CD4-positive, alpha-beta memory T cell (primary cell): ENCODE data around the gene PDILT. TPM values are rescaled to one million over a fixed set of nuclear protein-coding genes. Genes with fewer than 3 reads are reported as not detected.
"Not testable (repeated sequence)": the region's sequence is repeated elsewhere in the genome, so short reads cannot be mapped to it uniquely, and the experiment has no call there.

Experiments
- CTCF ChIA-PET: fragments of 350-600 bp; sonication (Branson Sonifier 250); formaldehyde crosslinking; loops from one replicate; lab custom pipeline; 2021; ENCODE audit warnings: inconsistent platforms; ENCODE audit not compliant: partially characterized antibody; lab: Charles Lee
- POLR2A ChIA-PET: fragments of 350-600 bp; sonication (Branson Sonifier 250); formaldehyde crosslinking; loops from one replicate; lab custom pipeline; 2021; ENCODE audit not compliant: partially characterized antibody; lab: Charles Lee
- DNase-seq, 5 donors: peaks; one replicate each; pipeline versions ENCODE4 v3.0.0 to v3.0.0-alpha.2; 2020 to 2022; ENCODE audit warnings: mixed read lengths in 1 of 5
- H3K27ac ChIP-seq: one replicate; pipeline ENCODE4 v1.7.0; 2013; ENCODE audit warnings: low read depth, low read length
- H3K27me3 ChIP-seq: 2 replicates; pipeline ENCODE4 v1.7.0; 2013; ENCODE audit warnings: mild to moderate bottlenecking, low read length, moderate library complexity; ENCODE audit not compliant: insufficient read depth
- H3K36me3 ChIP-seq: 2 replicates; pipeline ENCODE4 v1.7.0; 2013; ENCODE audit warnings: mild to moderate bottlenecking, low read length, moderate library complexity; ENCODE audit not compliant: insufficient read depth
- H3K4me1 ChIP-seq: 2 replicates; pipeline ENCODE4 v1.7.0; 2013; ENCODE audit warnings: mild to moderate bottlenecking, low read length, moderate library complexity; ENCODE audit not compliant: insufficient read depth
- H3K4me3 ChIP-seq, 2 donors: one replicate each; pipeline ENCODE4 v1.7.0; 2013; ENCODE audit warnings: low read length in 2 of 2, mild to moderate bottlenecking in 1 of 2
- H3K9me3 ChIP-seq, 2 donors: one replicate each; pipeline ENCODE4 v1.7.0; 2013; ENCODE audit warnings: low read length in 2 of 2, control low read depth in 1 of 2; ENCODE audit not compliant: control insufficient read depth in 1 of 2
- H3K27ac Mint-ChIP-seq, 7 donors: one replicate each; pipeline ENCODE4 v1.8.0; 2020 to 2021; ENCODE audit warnings: mixed read lengths in 7 of 7, mild to moderate bottlenecking in 6 of 7, inconsistent platforms in 3 of 7, moderate library complexity in 3 of 7
- H3K27me3 Mint-ChIP-seq, 2 donors: one replicate each; pipeline ENCODE4 v1.8.0; 2020 to 2021; ENCODE audit warnings: mixed read lengths in 2 of 2
- H3K36me3 Mint-ChIP-seq, 2 donors: one replicate each; pipeline ENCODE4 v1.8.0; 2020 to 2021; ENCODE audit warnings: mixed read lengths in 2 of 2, inconsistent platforms in 1 of 2, mild to moderate bottlenecking in 1 of 2
- H3K4me1 Mint-ChIP-seq, 4 donors: one replicate each; pipeline ENCODE4 v1.8.0; 2020 to 2021; ENCODE audit warnings: mixed read lengths in 4 of 4, mild to moderate bottlenecking in 1 of 4
- H3K4me3 Mint-ChIP-seq, 8 donors: one replicate each; pipeline ENCODE4 v1.8.0; 2020 to 2021; ENCODE audit warnings: mixed read lengths in 8 of 8, mild to moderate bottlenecking in 7 of 8, moderate library complexity in 6 of 8, inconsistent platforms in 3 of 8
- H3K9me3 Mint-ChIP-seq, 8 donors: one replicate each; pipeline ENCODE4 v1.8.0; 2020 to 2021; ENCODE audit warnings: mixed read lengths in 8 of 8, mild to moderate bottlenecking in 5 of 8, inconsistent platforms in 3 of 8, moderate library complexity in 1 of 8
- intact Hi-C: fragments of 100-400 bp; cut with micrococcal nuclease; formaldehyde crosslinking; loops from one replicate; pipeline ENCODE4 v1.15.1; 2023
- polyA plus RNA-seq, 2 donors: library from polyadenylated mRNA; unstranded; fragments of 300-500 nt; fragmentation: Illumina TruSeq; gene quantifications; one replicate each; pipeline ENCODE4 v1.2.3, GENCODE V29; 2021
- total RNA-seq, 2 experiments: library from RNA; stranded (reverse); gene quantifications; one replicate each; pipeline ENCODE4 v1.2.3, GENCODE V29; 2021

PDILT gene, protein sequence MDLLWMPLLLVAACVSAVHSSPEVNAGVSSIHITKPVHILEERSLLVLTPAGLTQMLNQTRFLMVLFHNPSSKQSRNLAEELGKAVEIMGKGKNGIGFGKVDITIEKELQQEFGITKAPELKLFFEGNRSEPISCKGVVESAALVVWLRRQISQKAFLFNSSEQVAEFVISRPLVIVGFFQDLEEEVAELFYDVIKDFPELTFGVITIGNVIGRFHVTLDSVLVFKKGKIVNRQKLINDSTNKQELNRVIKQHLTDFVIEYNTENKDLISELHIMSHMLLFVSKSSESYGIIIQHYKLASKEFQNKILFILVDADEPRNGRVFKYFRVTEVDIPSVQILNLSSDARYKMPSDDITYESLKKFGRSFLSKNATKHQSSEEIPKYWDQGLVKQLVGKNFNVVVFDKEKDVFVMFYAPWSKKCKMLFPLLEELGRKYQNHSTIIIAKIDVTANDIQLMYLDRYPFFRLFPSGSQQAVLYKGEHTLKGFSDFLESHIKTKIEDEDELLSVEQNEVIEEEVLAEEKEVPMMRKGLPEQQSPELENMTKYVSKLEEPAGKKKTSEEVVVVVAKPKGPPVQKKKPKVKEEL
- total RNA-seq (not detected), polyA plus RNA-seq (not detected)

DNA sequence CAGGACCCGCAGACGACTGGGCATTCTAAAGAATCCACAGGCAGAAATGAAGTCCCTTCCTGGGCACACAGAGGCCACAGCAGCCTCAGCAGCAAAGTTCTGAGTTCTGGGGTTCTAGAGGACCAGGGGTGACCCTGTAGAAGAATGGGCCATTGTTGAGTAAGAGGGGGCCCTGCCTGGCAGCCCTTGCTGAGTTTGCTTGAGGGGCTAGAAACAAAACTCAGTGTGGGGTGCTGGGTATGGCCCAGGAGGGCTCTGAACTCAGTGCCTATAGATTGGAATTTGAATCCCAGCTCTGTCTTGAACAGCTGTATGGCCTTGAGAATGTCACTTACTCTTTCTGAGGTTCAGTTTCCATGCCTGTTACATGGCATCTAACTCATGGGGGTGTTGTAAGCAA is at the start of gene PDILT:
Gene PDILT (minus strand): TSS at position 101 of the 400 bp plus-strand sequence. CDS start 5,437 bp downstream, outside the sequence.
- H3K36me3 Mint-ChIP-seq: no peaks in the 10 kb centered on the region
- CTCF ChIA-PET: no interaction called here
- Histone ChIP-seq H3K4me1 (no peaks in the 10 kb centered on the region), H3K36me3 (no peaks in the 10 kb centered on the region), H3K27ac (no peak within 1 kb of the TSS), H3K9me3 (no peaks in the 10 kb centered on the region), H3K27me3 (no peaks in the 10 kb centered on the region), H3K4me3 (no peak within 1 kb of the TSS)
- no peak for DNase-seq
- peaks cover 0 to 2% (median 0%) of the 10 kb centered on the region in 8 donors for H3K9me3 Mint-ChIP-seq
- no peak within 1 kb of the TSS for H3K4me3 Mint-ChIP-seq
- no peak within 1 kb of the TSS for H3K27ac Mint-ChIP-seq
- H3K4me1 Mint-ChIP-seq: no peaks in the 10 kb centered on the region
- POLR2A ChIA-PET: no interaction called here
- intact Hi-C loops: no loop called here
- peaks cover 5% of the 10 kb centered on the region in 2 donors for H3K27me3 Mint-ChIP-seq

DNA sequence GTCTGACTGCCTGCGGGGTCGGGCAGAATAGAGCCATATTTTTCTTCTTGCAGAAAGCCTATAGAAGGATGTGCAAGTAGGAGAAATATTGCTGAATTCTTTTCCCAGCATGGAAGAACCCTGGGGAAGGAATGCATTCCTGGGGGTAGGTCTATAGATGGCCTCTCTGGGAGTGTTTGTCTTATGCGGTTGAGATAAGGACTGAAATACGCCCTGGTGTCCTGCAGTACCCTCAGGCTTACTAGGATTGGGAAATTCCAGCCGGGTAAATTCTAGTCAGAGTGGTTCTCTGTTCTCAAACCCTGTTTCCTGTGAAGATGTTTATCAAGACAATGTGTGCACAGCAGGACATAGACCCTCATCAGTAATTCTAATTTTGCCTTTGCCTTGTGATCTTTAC is 49.1 kb upstream of the PDILT start:
- H3K27ac Mint-ChIP-seq, H3K9me3 Mint-ChIP-seq, H3K4me3 ChIP-seq, H3K27me3 ChIP-seq, H3K36me3 ChIP-seq, H3K9me3 ChIP-seq, H3K4me1 Mint-ChIP-seq, DNase-seq, H3K36me3 Mint-ChIP-seq, H3K27ac ChIP-seq, POLR2A ChIA-PET, intact Hi-C loops, H3K27me3 Mint-ChIP-seq, CTCF ChIA-PET, H3K4me3 Mint-ChIP-seq, H3K4me1 ChIP-seq: not testable (repeated sequence)

DNA sequence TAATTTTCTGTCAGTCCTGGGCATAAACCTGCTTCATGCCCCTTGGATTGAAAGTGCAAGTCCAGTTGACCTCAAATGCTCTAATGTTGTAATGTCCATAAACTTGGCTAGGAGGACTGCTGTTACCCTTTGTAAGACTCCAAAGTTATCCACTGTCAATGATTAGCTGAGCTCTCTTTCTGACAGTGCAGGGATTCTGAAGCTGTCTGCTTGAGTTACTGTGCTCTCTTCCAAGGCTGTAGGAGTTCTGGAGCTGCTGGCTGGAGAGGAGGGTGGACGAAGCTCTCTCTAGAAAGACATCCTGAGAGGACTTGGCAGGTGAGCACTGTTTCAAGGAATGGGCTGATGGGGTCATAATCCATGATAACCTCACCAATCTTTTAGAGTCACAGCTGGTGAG is 46.8 kb upstream of the PDILT start, which contains the start of gene ACSM2A:
Gene ACSM2A (plus strand): TSS at position 158 of the 400 bp plus-strand sequence. CDS start 8,594 bp downstream, outside the sequence.
- H3K4me1 ChIP-seq, H3K27ac Mint-ChIP-seq, H3K27me3 Mint-ChIP-seq, H3K36me3 Mint-ChIP-seq, H3K27ac ChIP-seq, CTCF ChIA-PET, H3K36me3 ChIP-seq, H3K4me3 ChIP-seq, H3K9me3 ChIP-seq, H3K9me3 Mint-ChIP-seq, H3K4me3 Mint-ChIP-seq, H3K4me1 Mint-ChIP-seq, intact Hi-C loops, DNase-seq, H3K27me3 ChIP-seq, POLR2A ChIA-PET: not testable (repeated sequence)

DNA sequence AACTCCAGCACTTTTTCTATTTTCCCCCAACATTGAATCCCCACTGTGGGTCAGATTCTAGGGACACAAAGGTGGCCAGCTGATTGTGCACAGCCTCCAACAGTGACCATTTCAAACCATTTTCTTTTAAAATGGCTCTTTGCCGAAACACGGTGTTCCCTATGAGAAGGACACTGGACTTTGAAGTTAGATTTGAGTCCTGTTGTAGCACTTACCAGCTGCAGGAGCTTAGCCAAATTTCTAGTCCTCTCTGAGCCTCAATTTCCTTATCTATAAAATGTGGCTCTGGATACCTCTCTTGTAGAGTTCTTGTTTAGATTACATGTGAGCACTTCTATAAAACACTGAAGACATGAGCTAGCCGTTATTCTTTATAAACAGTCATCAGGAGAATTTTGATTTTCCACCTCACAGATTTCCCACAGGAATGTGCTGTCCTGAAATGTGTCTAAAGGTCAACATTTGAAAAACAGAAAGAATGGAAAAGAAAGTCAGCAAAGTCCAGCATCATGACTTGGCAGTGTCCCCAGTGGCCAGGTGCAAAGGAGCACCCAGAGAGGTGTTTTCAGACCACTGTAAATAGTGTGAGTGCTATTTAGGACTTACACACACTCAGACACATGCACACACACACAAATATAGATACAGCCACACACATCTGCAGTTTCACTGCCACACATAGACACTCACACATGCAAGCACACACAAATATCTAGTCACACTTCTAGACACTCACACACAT is 42.3 kb upstream of the PDILT start:
- H3K27ac Mint-ChIP-seq, H3K4me3 ChIP-seq, H3K4me1 Mint-ChIP-seq, CTCF ChIA-PET, POLR2A ChIA-PET, H3K36me3 Mint-ChIP-seq, H3K27me3 ChIP-seq, H3K4me3 Mint-ChIP-seq, H3K9me3 Mint-ChIP-seq, H3K9me3 ChIP-seq, intact Hi-C loops, H3K36me3 ChIP-seq, H3K4me1 ChIP-seq, H3K27ac ChIP-seq, DNase-seq, H3K27me3 Mint-ChIP-seq: not testable (repeated sequence)

DNA sequence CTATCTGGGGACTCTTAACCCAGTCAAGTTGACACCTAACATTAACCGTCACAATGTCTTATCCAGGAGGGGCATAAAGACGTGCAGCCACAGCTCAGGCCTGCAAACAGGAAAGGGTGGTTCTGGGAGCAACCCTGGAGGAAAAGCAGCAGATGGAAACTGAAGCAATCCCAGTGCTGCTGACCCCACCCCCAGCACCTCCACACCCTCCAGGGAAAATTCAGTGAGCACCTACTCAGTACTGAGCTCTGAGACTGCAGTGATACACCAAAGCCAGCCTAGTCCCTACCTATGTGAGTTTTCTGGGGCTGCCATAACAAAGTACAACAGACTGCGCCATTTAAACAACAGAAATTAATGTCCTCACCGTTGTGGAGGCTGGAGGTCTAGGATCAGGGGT is 37.3 kb upstream of the PDILT start:
- POLR2A ChIA-PET, H3K4me1 ChIP-seq, H3K9me3 ChIP-seq, H3K27ac Mint-ChIP-seq, CTCF ChIA-PET, H3K9me3 Mint-ChIP-seq, H3K27me3 ChIP-seq, H3K36me3 ChIP-seq, H3K4me3 Mint-ChIP-seq, intact Hi-C loops, H3K4me1 Mint-ChIP-seq, DNase-seq, H3K27me3 Mint-ChIP-seq, H3K27ac ChIP-seq, H3K4me3 ChIP-seq, H3K36me3 Mint-ChIP-seq: not testable (repeated sequence)

DNA sequence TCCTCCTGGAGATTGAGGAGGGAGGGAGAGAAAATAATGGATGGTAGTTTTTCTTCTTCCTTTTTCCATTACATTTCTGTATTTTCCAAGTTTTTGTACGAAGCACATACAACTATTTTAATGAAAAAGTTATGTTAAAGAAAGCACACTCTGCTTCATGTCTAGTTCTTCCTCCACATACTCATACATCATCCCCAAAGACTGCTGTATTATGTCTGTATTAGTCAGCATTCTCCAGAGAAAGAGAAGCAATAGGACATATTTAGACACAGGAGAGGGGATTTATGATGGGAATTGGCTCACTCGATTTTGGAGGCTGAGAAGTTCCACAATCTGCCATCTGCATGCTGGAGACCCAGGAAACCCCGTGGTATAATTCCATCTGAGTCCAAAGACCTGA is 36.7 kb upstream of the PDILT start:
- POLR2A ChIA-PET: no interaction called here
- intact Hi-C loops: no loop called here
- Histone ChIP-seq H3K27me3 (no peaks in the 10 kb centered on the region), H3K9me3 (no peaks in the 10 kb centered on the region), H3K36me3 (no peaks in the 10 kb centered on the region), H3K27ac (no peak overlapping the region), H3K4me3 (no peak overlapping the region), H3K4me1 (no peaks in the 10 kb centered on the region)
- Mint-ChIP-seq H3K27ac (no peak overlapping the region), H3K36me3 (no peaks in the 10 kb centered on the region), H3K4me3 (no peak overlapping the region), H3K9me3 (peaks cover 0 to 2% (median 0%) of the 10 kb centered on the region in 8 donors), H3K4me1 (no peaks in the 10 kb centered on the region), H3K27me3 (peaks cover 3 to 6% of the 10 kb centered on the region in 2 donors)
- DNase-seq: no peak
- CTCF ChIA-PET: no interaction called here

DNA sequence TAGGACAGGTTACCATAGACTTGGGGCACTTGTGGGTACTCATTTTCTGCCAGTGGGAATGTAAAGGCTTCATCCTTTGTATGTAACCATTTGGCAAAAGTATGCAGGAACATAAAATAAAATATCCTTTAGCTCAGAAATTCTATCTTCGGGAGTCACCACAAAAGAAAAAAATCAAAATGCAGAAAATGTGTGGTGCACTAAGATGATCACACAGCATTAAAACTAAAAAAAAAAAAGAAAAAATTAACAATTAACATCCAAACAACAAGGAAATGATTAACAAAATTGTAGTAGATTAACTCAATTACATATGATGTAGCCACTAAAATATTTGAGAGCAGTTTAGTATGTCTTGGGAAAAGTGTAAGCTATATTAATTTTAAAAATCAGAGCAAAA is 36.2 kb upstream of the PDILT start:
- H3K27ac Mint-ChIP-seq, intact Hi-C loops, CTCF ChIA-PET: not testable (repeated sequence)

More for the DNA sequence above, 36.2 kb upstream of the PDILT start:
- DNase-seq, H3K4me1 ChIP-seq, H3K9me3 Mint-ChIP-seq, H3K4me1 Mint-ChIP-seq, H3K36me3 ChIP-seq, H3K4me3 ChIP-seq, POLR2A ChIA-PET, H3K27me3 Mint-ChIP-seq, H3K4me3 Mint-ChIP-seq, H3K27me3 ChIP-seq, H3K27ac ChIP-seq, H3K36me3 Mint-ChIP-seq, H3K9me3 ChIP-seq: not testable (repeated sequence)
